ENCODE data around the gene ANKFN1.

DNA sequence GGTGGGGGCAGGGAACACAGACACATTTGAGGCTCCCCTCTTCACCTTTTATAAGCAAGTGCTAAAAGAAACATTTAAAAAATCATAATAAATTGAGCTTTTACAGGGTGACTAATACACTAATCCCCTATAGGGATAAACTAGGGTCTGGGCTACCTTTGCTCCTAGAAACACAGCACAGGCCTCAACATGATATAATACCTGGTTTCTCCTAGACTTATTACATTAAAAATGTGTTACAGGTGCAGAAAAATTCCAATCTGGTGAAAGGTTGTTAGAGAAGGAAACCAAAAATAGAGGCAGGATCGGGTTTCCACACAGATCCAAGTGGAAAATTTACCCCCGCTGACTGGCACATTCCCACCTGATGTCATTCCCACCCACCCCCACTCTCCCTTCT lies 315.6 kb downstream of the ANKFN1 start:
- no peak for TF ChIP-seq CTCF (IDR thresholded peaks at IDR 0.05)
- no peak for TF ChIP-seq EZH2phosphoT487 (IDR thresholded peaks at IDR 0.05)
- TF ChIP-seq EZH2 (IDR thresholded peaks at IDR 0.05): no peak
